GM08714 (cell line): ENCODE results near the gene TRAF5.

ENCODE experiments used
- H3K4me3 ChIP-seq: fragments of 200-500 bp; sonication (Bioruptor generic); 2 replicates; pipeline ENCODE4 v1.5.1; 2014; ENCODE audit warnings: mild to moderate bottlenecking, low read length, inconsistent platforms
- ZNF274 ChIP-seq: IDR thresholded peaks from 2 replicates; pipeline ENCODE4 v1.6.1; 2012; ENCODE audit warnings: mild to moderate bottlenecking, low read depth, low read length

TRAF5 gene

GRCh38 chr1:211332036-211332616 lies 5.5 kb downstream of the TRAF5 start:
- no peak overlapping the region for H3K4me3 ChIP-seq

GRCh38 chr1:211332830-211333229 lies 6.2 kb downstream of the TRAF5 start:
- TF ChIP-seq ZNF274: no peak
- H3K4me3 ChIP-seq: no peak overlapping the region

More at GRCh38 chr1:211332036-211332616, 5.5 kb downstream of the TRAF5 start:
- no peak for TF ChIP-seq ZNF274

- no peak for TF ChIP-seq ZNF274
- H3K4me3 ChIP-seq: no peak overlapping the region
These were observed 7.3 kb downstream of the TRAF5 start for GRCh38 chr1:211333906-211334305.

GRCh38 chr1:211334986-211335385 lies 8.4 kb downstream of the TRAF5 start:
- no peak for TF ChIP-seq ZNF274
- H3K4me3 ChIP-seq: no peak overlapping the region

GRCh38 chr1:211335522-211336157 lies 9.0 kb downstream of the TRAF5 start:
- no peak overlapping the region; the same call in 1 of the 2 replicates for H3K4me3 ChIP-seq
- no peak for TF ChIP-seq ZNF274

GRCh38 chr1:211336161-211336560 lies 9.5 kb downstream of the TRAF5 start:
- no peak for TF ChIP-seq ZNF274
- H3K4me3 ChIP-seq: peak overlapping the region; percentile 5; the same call in 1 of the 2 replicates

GRCh38 chr1:211336775-211337174 lies 10.1 kb downstream of the TRAF5 start:
- TF ChIP-seq ZNF274: no peak

GRCh38 chr1:211337430-211338223 lies 11.0 kb downstream of the TRAF5 start:
- no peak for TF ChIP-seq ZNF274
- no peak overlapping the region for H3K4me3 ChIP-seq

More at GRCh38 chr1:211336775-211337174, 10.1 kb downstream of the TRAF5 start:
- H3K4me3 ChIP-seq: no peak overlapping the region

- TF ChIP-seq ZNF274: no peak
- no peak overlapping the region for H3K4me3 ChIP-seq
These were observed 11.6 kb downstream of the TRAF5 start for GRCh38 chr1:211338224-211338620.

GRCh38 chr1:211339631-211340041 lies 13.0 kb downstream of the TRAF5 start:
- no peak for TF ChIP-seq ZNF274
- H3K4me3 ChIP-seq: no peak overlapping the region

- TF ChIP-seq ZNF274: no peak
These were observed 14.2 kb downstream of the TRAF5 start for GRCh38 chr1:211340622-211341507.

GRCh38 chr1:211341999-211342398 lies 15.4 kb downstream of the TRAF5 start:
- no peak overlapping the region for H3K4me3 ChIP-seq
- no peak for TF ChIP-seq ZNF274

More at GRCh38 chr1:211340622-211341507, 14.2 kb downstream of the TRAF5 start:
- no peak overlapping the region for H3K4me3 ChIP-seq

GRCh38 chr1:211343607-211344006 lies 17.0 kb downstream of the TRAF5 start:
- no peak for TF ChIP-seq ZNF274
- no peak overlapping the region for H3K4me3 ChIP-seq

- no peak for TF ChIP-seq ZNF274
- no peak overlapping the region for H3K4me3 ChIP-seq
These were observed 17.6 kb downstream of the TRAF5 start for GRCh38 chr1:211344152-211344618.
